Keratinocyte (primary cell): Measurements from ENCODE around the gene CHD2. TPM values are rescaled to one million over a fixed set of nuclear protein-coding genes. Genes with fewer than 3 reads are reported as not detected.

ENCODE experiments used
- DNase-seq: peaks from one replicate; pipeline ENCODE4 v3.0.0-alpha.2; 2011; ENCODE audit warnings: low read depth, missing footprints, low spot score
- FAIRE-seq: peaks from 2 replicates; lab custom pipeline; 2011; peaks lifted over from hg19 to GRCh38; lab: Jason Lieb, UNC
- H2AFZ ChIP-seq: 2 replicates; pipeline ENCODE4 v1.6.0; 2012; ENCODE audit warnings: low read length, control low read depth, inconsistent platforms; ENCODE audit not compliant: control insufficient read depth
- H3K27ac ChIP-seq: 2 replicates; pipeline ENCODE4 v1.5.1; 2011; ENCODE audit warnings: low read length; ENCODE audit not compliant: control insufficient read depth, insufficient read depth
- H3K27me3 ChIP-seq: 3 replicates; pipeline ENCODE4 v1.6.0; 2011; ENCODE audit warnings: low read length; ENCODE audit not compliant: control insufficient read depth, insufficient read depth; ENCODE audit errors: extremely low read depth
- H3K36me3 ChIP-seq, 2 experiments: 2 replicates in 1 of 2; 3 replicates in 1 of 2; pipeline ENCODE4 v1.5.1; 2011; ENCODE audit warnings: low read length in 2 of 2, mild to moderate bottlenecking in 1 of 2; ENCODE audit not compliant: control insufficient read depth in 2 of 2, insufficient read depth in 2 of 2; ENCODE audit errors: extremely low read depth in 1 of 2
- H3K4me1 ChIP-seq: 3 replicates; pipeline ENCODE4 v1.5.1; 2011; ENCODE audit warnings: low read length; ENCODE audit not compliant: control insufficient read depth, insufficient read depth; ENCODE audit errors: extremely low read depth
- H3K4me2 ChIP-seq: 3 replicates; pipeline ENCODE4 v1.6.0; 2011; ENCODE audit warnings: low read depth, low read length; ENCODE audit not compliant: control insufficient read depth, insufficient read depth; ENCODE audit errors: extremely low read depth
- H3K4me3 ChIP-seq, 3 experiments: fragments of 200-600 bp in 1 of 3; sonication (generic) in 1 of 3; 2 replicates in 2 of 3; 3 replicates in 1 of 3; pipeline ENCODE4 v1.5.1; 2011 to 2016; ENCODE audit warnings: low read length in 3 of 3, mild to moderate bottlenecking in 3 of 3, control low read depth in 2 of 3, inconsistent platforms in 1 of 3, low read depth in 1 of 3, mixed read lengths in 1 of 3, mixed run types in 1 of 3, moderate library complexity in 1 of 3; ENCODE audit not compliant: control insufficient read depth in 2 of 3, insufficient read depth in 2 of 3; ENCODE audit errors: extremely low read depth in 1 of 3
- H3K79me2 ChIP-seq: 2 replicates; pipeline ENCODE4 v1.6.0; 2012; ENCODE audit warnings: low read length; ENCODE audit not compliant: control insufficient read depth, insufficient read depth
- H3K9ac ChIP-seq: 3 replicates; pipeline ENCODE4 v1.6.0; 2011; ENCODE audit warnings: low read length; ENCODE audit not compliant: control insufficient read depth, insufficient read depth; ENCODE audit errors: extremely low read depth
- H3K9me1 ChIP-seq: 3 replicates; pipeline ENCODE4 v1.6.0; 2011; ENCODE audit warnings: low read length; ENCODE audit not compliant: control insufficient read depth, insufficient read depth; ENCODE audit errors: extremely low read depth
- H3K9me3 ChIP-seq: 2 replicates; pipeline ENCODE4 v1.5.1; 2012; ENCODE audit warnings: low read depth, low read length; ENCODE audit not compliant: control insufficient read depth
- H4K20me1 ChIP-seq: 3 replicates; pipeline ENCODE4 v1.6.0; 2011; ENCODE audit warnings: low read length; ENCODE audit not compliant: control insufficient read depth, insufficient read depth; ENCODE audit errors: extremely low read depth
- CTCF ChIP-seq, 3 experiments: IDR thresholded peaks in 1 of 3; conservative IDR thresholded peaks in 1 of 3; optimal IDR thresholded peaks in 1 of 3; 2 replicates in 2 of 3; 3 replicates in 1 of 3; pipeline versions ENCODE3 to v1.5.1; 2011; ENCODE audit warnings: low read length in 3 of 3, mild to moderate bottlenecking in 3 of 3, moderate library complexity in 2 of 3, control low read depth in 1 of 3, inconsistent platforms in 1 of 3; ENCODE audit not compliant: insufficient read depth in 2 of 3; ENCODE audit errors: extremely low read depth in 1 of 3
- EZH2 ChIP-seq: IDR thresholded peaks from one replicate; pipeline ENCODE4 v1.6.1; 2012; ENCODE audit warnings: inconsistent platforms, mild to moderate bottlenecking, low read length, moderate library complexity
- dilution Hi-C: fragments of 300-500 bp; cut with MboI; formaldehyde crosslinking; loops from one replicate; pipeline ENCODE4 v1.7.0; 2020; ENCODE audit warnings: low sequenced_read_pairs; ENCODE audit not compliant: extremely low pct_ligation_motif_present
- polyA plus RNA-seq, 5 experiments: library from polyadenylated mRNA; depleted of rRNA in 3 of 5; stranded (reverse) in 3 of 5; stranded (forward) in 1 of 5; unstranded in 1 of 5; fragments of >200 nt; gene quantifications; 1 replicate in 1 of 5; 2 replicates in 3 of 5; 3 replicates in 1 of 5; pipeline versions ENCODE4 v1.2.1 to v1.2.3, GENCODE V29; 2011 to 2012; ENCODE audit warnings: missing spikeins in 2 of 5, low read depth in 1 of 5, low replicate concordance in 1 of 5

CHD2 gene
- polyA plus RNA-seq, 1 donor (not counting 4 experiments of a cell fraction or from before 2014, with no cell fraction given), result 62.0 TPM

- H3K27me3 ChIP-seq, result no peaks in the 10 kb centered on the region
- H4K20me1 ChIP-seq, result peaks cover 5% of the 10 kb centered on the region
- H3K4me1 ChIP-seq, result peaks cover 47% of the 10 kb centered on the region
- H3K27ac ChIP-seq, result peak overlapping the region; percentile 93
- FAIRE-seq (no peak), DNase-seq (no peak)
- H3K9ac ChIP-seq, result peak overlapping the region; percentile 91
- H3K9me3 ChIP-seq, result no peaks in the 10 kb centered on the region
- peak overlapping the region in 1 of 3 experiments; percentile 33 for H3K4me3 ChIP-seq
- H2AFZ ChIP-seq, result no peak overlapping the region
- H3K79me2 ChIP-seq, result peaks cover 92% of the 10 kb centered on the region
- TF ChIP-seq CTCF (optimal IDR thresholded peaks at IDR 0.05 in 1 of 3, IDR thresholded peaks at IDR 0.05 in 1 of 3, conservative IDR thresholded peaks at IDR 0.05 in 1 of 3; ENCODE audit: extremely low read depth in 1 of 3, insufficient read depth in 2 of 3, low read length in 3 of 3), result no peak
- TF ChIP-seq EZH2, result no peak
- H3K4me2 ChIP-seq, result peak overlapping the region; percentile 75
- H3K36me3 ChIP-seq, result peaks cover 3 to 16% of the 10 kb centered on the region in 2 experiments
- dilution Hi-C loops, result loop anchor here (25.0 kb wide), 1 partner anchor 96 kb away; no protein-coding TSS in a partner anchor
- H3K9me1 ChIP-seq, result peaks cover 4% of the 10 kb centered on the region
Observed at GRCh38 chr15:92908713-92909057, 8.6 kb downstream of the CHD2 start.

GRCh38 chr15:92909136-92909781 is 9.1 kb downstream of the CHD2 start:
- dilution Hi-C loops, result loop anchor here (25.0 kb wide), 1 partner anchor 97 kb away; no protein-coding TSS in a partner anchor
- H3K79me2 ChIP-seq, result peaks cover 94% of the 10 kb centered on the region

More at GRCh38 chr15:92909136-92909781, 9.1 kb downstream of the CHD2 start:
- Histone ChIP-seq H3K9ac (no peak overlapping the region), H3K27me3 (no peaks in the 10 kb centered on the region), H3K9me1 (peaks cover 4% of the 10 kb centered on the region), H3K27ac (peak overlapping the region; percentile 93), H3K36me3 (peaks cover 3 to 16% of the 10 kb centered on the region in 2 experiments), H3K9me3 (no peaks in the 10 kb centered on the region), H3K4me2 (no peak overlapping the region), H3K4me1 (peaks cover 53% of the 10 kb centered on the region), H3K4me3 (no peak overlapping the region), H4K20me1 (peaks cover 5% of the 10 kb centered on the region), H2AFZ (no peak overlapping the region)
- FAIRE-seq (no peak), DNase-seq (no peak)
- no peak for TF ChIP-seq CTCF (optimal IDR thresholded peaks at IDR 0.05 in 1 of 3, IDR thresholded peaks at IDR 0.05 in 1 of 3, conservative IDR thresholded peaks at IDR 0.05 in 1 of 3; ENCODE audit: extremely low read depth in 1 of 3, insufficient read depth in 2 of 3, low read length in 3 of 3)
- no peak for TF ChIP-seq EZH2
